ENCODE results near the gene ICA1.

The ICA1 gene

GRCh38 chr7:8204339-8205030, 57.5 kb downstream of the ICA1 start:
- no peak for DNase-seq (ENCODE audit: low read depth in 3 of 3, low spot score in 1 of 3)

- DNase-seq (ENCODE audit: low read depth in 3 of 3, low spot score in 1 of 3), result no peak
Measured at GRCh38 chr7:8201846-8202441, 60.0 kb downstream of the ICA1 start.

GRCh38 chr7:8200717-8201116, 61.2 kb downstream of the ICA1 start:
- DNase-seq (ENCODE audit: low read depth in 3 of 3, low spot score in 1 of 3), result no peak

GRCh38 chr7:8200316-8200715, 61.7 kb downstream of the ICA1 start:
- DNase-seq (ENCODE audit: low read depth in 3 of 3, low spot score in 1 of 3), result no peak

- no peak for DNase-seq (ENCODE audit: low read depth in 3 of 3, low spot score in 1 of 3)
Measured at GRCh38 chr7:8197994-8198698, 63.8 kb downstream of the ICA1 start.

GRCh38 chr7:8192897-8193296, 69.1 kb downstream of the ICA1 start:
- no peak for DNase-seq (ENCODE audit: low read depth in 3 of 3, low spot score in 1 of 3)

GRCh38 chr7:8190119-8190895, 71.7 kb downstream of the ICA1 start:
- DNase-seq (ENCODE audit: low read depth in 3 of 3, low spot score in 1 of 3), result peak in 2 of 3 donors; percentile 16 to 25

GRCh38 chr7:8189625-8190024, 72.3 kb downstream of the ICA1 start:
- no peak for DNase-seq (ENCODE audit: low read depth in 3 of 3, low spot score in 1 of 3)

GRCh38 chr7:8185926-8186683, 75.9 kb downstream of the ICA1 start:
- DNase-seq (ENCODE audit: low read depth in 3 of 3, low spot score in 1 of 3), result no peak

GRCh38 chr7:8184221-8184620, 77.7 kb downstream of the ICA1 start:
- no peak for DNase-seq (ENCODE audit: low read depth in 3 of 3, low spot score in 1 of 3)

- no peak for DNase-seq (ENCODE audit: low read depth in 3 of 3, low spot score in 1 of 3)
Measured at GRCh38 chr7:8179486-8179885, 82.5 kb downstream of the ICA1 start.

GRCh38 chr7:8178353-8178752, 83.6 kb downstream of the ICA1 start:
- no peak for DNase-seq (ENCODE audit: low read depth in 3 of 3, low spot score in 1 of 3)

- no peak for DNase-seq (ENCODE audit: low read depth in 3 of 3, low spot score in 1 of 3)
Measured at GRCh38 chr7:8177109-8177933, 84.6 kb downstream of the ICA1 start.

- peak; percentile 14 to 41 (median 37) for DNase-seq (ENCODE audit: low read depth in 3 of 3, low spot score in 1 of 3)
Measured at GRCh38 chr7:8176370-8177081, 85.4 kb downstream of the ICA1 start.

GRCh38 chr7:8175929-8176369, 86.0 kb downstream of the ICA1 start:
- DNase-seq (ENCODE audit: low read depth in 3 of 3, low spot score in 1 of 3), result no peak

- no peak for DNase-seq (ENCODE audit: low read depth in 3 of 3, low spot score in 1 of 3)
Measured at GRCh38 chr7:8172372-8173354, 89.3 kb downstream of the ICA1 start.

GRCh38 chr7:8169171-8169570, 92.8 kb downstream of the ICA1 start:
- DNase-seq (ENCODE audit: low read depth in 3 of 3, low spot score in 1 of 3), result no peak

- no peak for DNase-seq (ENCODE audit: low read depth in 3 of 3, low spot score in 1 of 3)
Measured at GRCh38 chr7:8168336-8168735, 93.6 kb downstream of the ICA1 start.

All from stimulated activated CD4-positive, alpha-beta T cell treated with anti-CD3 and anti-CD28 coated beads, TNF-alpha, amount 100 ng/mL, for 1 hour (primary cell).